Spinal cord (tissue), 10 donors: Measurements from ENCODE around the gene ASB4. TPM values are rescaled to one million over a fixed set of nuclear protein-coding genes. Genes with fewer than 3 reads are reported as not detected.

Source experiments
- DNase-seq, 6 donors: peaks; one replicate each; pipeline versions ENCODE4 v3.0.0 to v3.0.0-alpha.2; 2013 to 2015; ENCODE audit warnings: low spot score in 6 of 6, low read depth in 4 of 6
- H3K27ac ChIP-seq: one replicate; pipeline ENCODE4 v1.5.1; 2013; ENCODE audit warnings: low read depth, low read length, control low read depth
- H3K27me3 ChIP-seq: one replicate; pipeline ENCODE4 v1.6.1; 2013; ENCODE audit warnings: low read length; ENCODE audit not compliant: control insufficient read depth, insufficient read depth
- H3K36me3 ChIP-seq: one replicate; pipeline ENCODE4 v1.6.1; 2013; ENCODE audit warnings: low read length; ENCODE audit not compliant: control insufficient read depth, insufficient read depth
- H3K4me1 ChIP-seq: one replicate; pipeline ENCODE4 v1.6.1; 2013; ENCODE audit warnings: low read length; ENCODE audit not compliant: control insufficient read depth, insufficient read depth
- H3K4me3 ChIP-seq: one replicate; pipeline ENCODE4 v1.5.1; 2013; ENCODE audit warnings: low read depth, low read length, control low read depth
- H3K9me3 ChIP-seq: one replicate; pipeline ENCODE4 v1.6.1; 2013; ENCODE audit warnings: low read length; ENCODE audit not compliant: control insufficient read depth, insufficient read depth
- WGBS: methylation state at CpG from one replicate; pipeline ENCODE4 v1.1.5; 2013; ENCODE audit warnings: missing lambda C conversion rate; ENCODE audit not compliant: insufficient coverage; 5-methylcytosine and 5-hydroxymethylcytosine counted together
- polyA plus RNA-seq, 2 donors: library from polyadenylated mRNA; unstranded; fragments of 120-200 nt; gene quantifications; one replicate each; pipeline ENCODE4 v1.2.1, GENCODE V29; 2013; ENCODE audit not compliant: insufficient read length in 2 of 2
- total RNA-seq, 2 donors: library from RNA; depleted of rRNA in 1 of 2; stranded (reverse); fragments of 120-200 nt in 1 of 2; fragments of >200 nt in 1 of 2; gene quantifications; one replicate each; pipeline versions ENCODE4 v1.2.3 to v1.2.4, GENCODE V29; 2013 to 2014
- donor health status: healthy.

Gene ASB4
- total and polyA plus RNA-seq, 4 donors: 0.20 to 0.72 (median 0.49) TPM

DNA sequence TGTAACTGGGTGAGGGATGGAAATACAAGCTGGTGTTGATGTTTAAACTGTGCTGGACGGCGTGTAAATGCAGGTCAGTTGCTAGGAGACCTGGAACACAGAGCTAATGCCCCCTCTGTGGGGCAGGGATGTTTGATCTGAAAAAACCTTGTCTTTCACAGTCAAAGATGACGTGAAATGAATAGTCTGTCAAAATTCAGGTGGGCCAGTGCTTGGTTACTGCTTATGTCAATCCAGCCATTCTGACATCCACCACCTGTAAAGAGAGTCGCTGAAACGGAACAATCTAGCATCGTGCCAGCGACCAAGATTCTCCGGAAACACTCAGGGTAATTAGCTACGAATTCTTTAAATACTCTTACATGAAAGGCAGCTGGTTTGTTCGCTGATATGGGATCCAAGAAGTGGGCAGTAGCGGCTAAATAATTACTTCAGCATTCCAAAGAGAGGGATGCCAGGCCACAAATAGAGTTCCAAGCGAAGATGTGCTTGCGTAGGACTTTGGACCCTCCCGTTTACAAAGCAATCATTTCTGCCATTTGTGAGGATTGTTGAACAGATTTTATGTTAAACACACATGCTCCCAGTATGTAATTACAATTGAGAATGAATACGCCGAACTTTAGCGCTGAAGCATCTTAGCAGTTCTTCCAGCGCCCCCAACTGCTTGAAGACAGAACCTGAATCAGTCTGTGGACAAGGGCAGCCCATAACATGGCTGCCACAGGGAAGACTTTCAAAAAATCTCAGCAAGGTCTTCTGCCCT, 7.3 kb upstream of the ASB4 start:
- H3K27ac ChIP-seq: peak overlapping the region; percentile 9

DNA sequence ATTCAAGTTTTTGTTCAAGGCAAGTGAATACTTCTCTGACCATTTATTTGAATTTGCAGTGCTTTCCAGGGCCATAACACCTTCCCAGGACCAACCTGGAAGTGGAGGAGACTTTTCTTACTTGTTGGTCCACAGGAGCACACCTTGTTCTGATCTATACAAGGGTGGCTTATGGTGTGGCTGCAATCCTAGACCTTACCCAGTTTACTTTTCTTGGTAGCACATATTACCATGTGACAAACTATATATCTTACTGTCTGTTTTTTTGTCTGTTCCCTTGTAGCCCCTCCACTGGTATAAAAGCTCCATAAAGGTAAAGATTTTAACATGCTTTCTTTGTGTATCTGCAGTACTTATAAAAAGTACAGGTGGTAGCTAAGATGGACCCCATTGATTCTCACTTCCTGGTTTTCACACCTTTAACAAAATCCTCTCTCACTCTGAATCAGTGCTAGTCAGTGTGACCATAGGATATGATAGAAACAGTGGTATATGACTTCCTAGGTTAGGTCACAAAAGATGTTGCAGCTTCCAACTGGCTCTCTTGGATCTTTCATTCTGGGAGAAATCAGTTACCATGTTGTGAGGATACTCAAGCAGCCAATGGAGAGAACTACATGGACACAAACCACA, 5.6 kb upstream of the ASB4 start:
- H3K9me3 ChIP-seq: no peaks in the 10 kb centered on the region
- DNase-seq: no peak
- no peaks in the 10 kb centered on the region for H3K36me3 ChIP-seq
- no peaks in the 10 kb centered on the region for H3K27me3 ChIP-seq
- no peak overlapping the region for H3K27ac ChIP-seq
- H3K4me3 ChIP-seq: no peak overlapping the region
- no peaks in the 10 kb centered on the region for H3K4me1 ChIP-seq

More for the DNA sequence above, 7.3 kb upstream of the ASB4 start:
- peak overlapping the region; percentile 13 for H3K4me3 ChIP-seq
- no peaks in the 10 kb centered on the region for H3K9me3 ChIP-seq
- H3K36me3 ChIP-seq: no peaks in the 10 kb centered on the region
- 39% methylated on average over 12 of the region's 18 CpGs for WGBS
- peak in 2 of 6 donors; percentile 85 to 86 for DNase-seq
- H3K4me1 ChIP-seq: no peaks in the 10 kb centered on the region
- H3K27me3 ChIP-seq: no peaks in the 10 kb centered on the region

DNA sequence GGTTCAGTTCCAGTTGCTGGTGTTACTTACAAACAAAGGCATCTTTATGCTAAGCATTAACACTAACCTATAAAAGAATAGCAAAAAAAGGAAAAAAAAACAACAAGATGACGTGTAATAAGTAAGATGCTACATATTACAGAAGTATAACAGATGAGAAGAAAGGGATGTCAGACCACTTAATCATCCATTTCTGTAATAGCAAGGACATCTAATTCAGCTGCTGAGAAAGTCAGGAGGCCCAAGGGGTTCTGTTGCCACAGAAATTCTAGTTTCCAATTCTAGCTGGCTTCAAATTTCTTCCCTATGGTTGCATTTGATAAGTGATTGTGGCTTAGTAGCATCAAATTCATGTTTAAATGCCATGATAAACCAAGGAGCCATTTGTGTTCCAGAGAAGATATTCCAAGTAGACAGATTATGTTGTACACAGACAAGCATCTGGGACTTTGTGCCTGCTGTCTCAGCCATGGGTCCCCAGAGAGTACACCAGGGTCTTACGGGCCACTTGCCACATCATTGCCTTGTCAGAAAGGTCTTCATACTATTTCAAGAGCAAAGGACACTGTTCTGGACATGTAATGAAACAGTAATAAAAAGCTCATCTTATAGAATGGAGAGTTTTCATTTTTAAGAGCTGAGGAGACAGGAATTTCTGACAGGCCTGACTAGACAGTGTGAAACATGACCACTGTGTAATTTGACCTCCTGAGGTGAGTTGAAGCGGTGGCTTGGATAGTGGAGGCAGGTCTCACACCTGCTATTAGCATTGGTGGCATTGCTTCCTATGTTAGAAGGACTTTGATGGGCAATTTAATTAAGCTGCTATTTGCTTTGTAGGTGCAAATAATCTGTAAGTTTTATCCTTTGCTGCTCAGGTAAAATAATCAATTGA, 4.2 kb upstream of the ASB4 start:
- H3K36me3 ChIP-seq: no peaks in the 10 kb centered on the region
- no peaks in the 10 kb centered on the region for H3K9me3 ChIP-seq
- WGBS: 90% methylated on average over 2 of the region's 3 CpGs
- DNase-seq: no peak
- H3K4me3 ChIP-seq: no peak overlapping the region
- H3K27ac ChIP-seq: no peak overlapping the region
- no peaks in the 10 kb centered on the region for H3K27me3 ChIP-seq
- no peaks in the 10 kb centered on the region for H3K4me1 ChIP-seq

DNA sequence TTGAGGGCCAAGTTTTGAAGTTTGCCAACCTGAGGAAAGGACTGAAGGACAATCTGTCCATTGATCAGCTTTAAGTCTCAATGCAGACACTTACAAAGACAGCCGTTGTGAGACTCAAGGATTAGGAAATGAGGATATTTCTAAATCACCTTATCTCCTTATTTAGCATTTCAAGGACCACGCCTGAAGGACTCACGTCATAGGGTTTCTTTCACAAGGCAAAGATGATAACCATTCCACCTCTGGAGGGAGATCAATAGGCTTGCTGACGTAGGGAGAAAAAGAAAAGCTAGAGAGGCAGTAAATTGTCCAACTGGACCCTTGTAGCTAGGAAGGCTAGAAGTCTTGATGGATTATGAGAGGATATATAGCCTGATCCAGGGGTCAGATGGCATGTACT, 3.3 kb upstream of the ASB4 start:
- no peak for DNase-seq
- Histone ChIP-seq H3K27me3 (no peaks in the 10 kb centered on the region), H3K27ac (no peak overlapping the region), H3K9me3 (no peaks in the 10 kb centered on the region), H3K4me1 (no peaks in the 10 kb centered on the region), H3K4me3 (no peak overlapping the region), H3K36me3 (no peaks in the 10 kb centered on the region)
- WGBS: 17% methylated on average over 1 of the region's 4 CpGs

DNA sequence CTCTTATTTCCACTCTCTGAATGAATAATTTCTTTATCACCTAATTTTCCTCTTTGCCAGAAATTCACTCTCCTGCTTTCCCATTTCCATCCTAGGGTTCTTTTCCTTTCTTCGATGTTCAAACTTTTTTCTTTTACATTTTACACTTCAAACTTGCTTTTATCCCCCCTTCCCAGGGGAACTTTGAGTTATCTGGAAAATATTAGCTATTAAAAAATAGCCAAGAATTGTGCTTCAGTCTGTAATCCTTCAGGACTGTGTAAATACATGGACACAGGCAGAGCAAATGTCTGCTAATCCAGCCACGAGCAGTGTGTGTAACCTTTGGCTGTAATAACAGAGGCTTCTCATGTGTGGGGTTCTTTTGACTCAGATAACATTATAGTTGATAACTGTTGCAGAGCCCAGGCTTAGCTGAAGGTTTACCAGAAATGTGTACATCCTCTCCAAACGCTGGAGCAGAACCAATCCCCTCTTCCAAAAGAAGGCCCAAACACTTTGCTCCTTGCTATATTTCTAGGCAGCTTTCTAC, 4.6 kb downstream of the ASB4 start:
- no peak for DNase-seq

DNA sequence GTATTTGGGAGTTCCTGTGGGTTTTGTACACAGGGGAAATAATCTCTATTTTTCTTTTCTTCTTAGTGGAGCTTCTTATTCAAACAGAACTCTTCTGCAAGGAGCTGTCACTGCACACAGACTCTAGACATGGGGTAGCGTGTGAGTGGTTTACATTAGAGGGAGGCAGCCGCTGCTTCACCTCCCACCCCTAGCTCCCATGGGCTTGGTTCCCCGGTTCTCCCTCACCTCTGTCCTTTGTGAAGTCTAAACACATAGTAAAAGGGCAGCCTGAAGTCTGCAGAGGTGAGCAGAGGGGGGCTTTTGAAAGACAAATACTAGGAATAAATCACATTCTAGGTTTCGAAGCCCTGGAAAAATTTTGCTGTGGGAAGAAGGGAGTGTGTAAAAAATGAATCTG, 5.5 kb downstream of the ASB4 start:
- no peaks in the 10 kb centered on the region for H3K4me1 ChIP-seq
- H3K36me3 ChIP-seq: no peaks in the 10 kb centered on the region
- H3K4me3 ChIP-seq: no peak overlapping the region
- no peaks in the 10 kb centered on the region for H3K27me3 ChIP-seq
- H3K9me3 ChIP-seq: no peaks in the 10 kb centered on the region
- no peak for DNase-seq
- H3K27ac ChIP-seq: no peak overlapping the region
- WGBS: no CpG with 5 or more reads among the region's 4 CpGs

More for the DNA sequence above, 4.6 kb downstream of the ASB4 start:
- H3K27ac ChIP-seq: no peak overlapping the region
- H3K9me3 ChIP-seq: no peaks in the 10 kb centered on the region
- H3K36me3 ChIP-seq: no peaks in the 10 kb centered on the region
- no peak overlapping the region for H3K4me3 ChIP-seq
- WGBS: 82% methylated on average over 2 of the region's 3 CpGs
- H3K27me3 ChIP-seq: no peaks in the 10 kb centered on the region
- H3K4me1 ChIP-seq: no peaks in the 10 kb centered on the region

DNA sequence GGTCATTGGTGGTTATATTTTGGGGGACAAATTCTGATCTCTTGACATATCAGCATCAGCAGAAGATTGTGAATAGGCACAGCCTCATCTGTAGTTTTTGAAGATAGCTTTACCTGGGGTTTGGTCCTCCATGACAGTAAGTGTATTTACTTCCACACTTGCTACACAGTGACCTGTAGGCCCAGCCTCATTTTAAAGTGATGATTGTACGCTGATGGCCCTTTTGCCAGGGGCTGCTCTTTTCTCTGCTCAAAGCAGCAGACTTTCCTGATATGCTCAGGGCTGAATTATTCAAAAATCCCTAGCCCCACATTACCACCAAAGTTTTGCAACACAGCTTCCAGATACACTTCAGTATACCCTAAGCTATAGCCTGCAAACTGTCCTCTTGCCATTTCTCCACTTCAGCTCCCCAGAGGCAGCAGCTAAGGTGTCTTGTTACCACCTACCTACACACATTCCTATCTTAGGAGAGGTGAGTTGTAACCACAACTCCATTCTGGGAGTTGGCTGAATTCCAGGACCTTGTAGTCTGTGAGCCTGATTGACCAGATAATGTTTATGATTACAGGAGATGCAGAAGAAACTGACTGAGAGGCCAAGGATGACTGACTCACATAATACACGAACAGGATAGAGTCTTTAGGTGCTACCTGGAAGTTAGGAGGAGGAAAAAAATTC, 6.0 kb downstream of the ASB4 start:
- 100% methylated on average over 1 of the region's 2 CpGs for WGBS
- Histone ChIP-seq H3K27ac (no peak overlapping the region), H3K27me3 (no peaks in the 10 kb centered on the region), H3K4me3 (no peak overlapping the region), H3K4me1 (no peaks in the 10 kb centered on the region), H3K36me3 (no peaks in the 10 kb centered on the region), H3K9me3 (no peaks in the 10 kb centered on the region)
- DNase-seq: peak in 1 of 6 donors; percentile 18

DNA sequence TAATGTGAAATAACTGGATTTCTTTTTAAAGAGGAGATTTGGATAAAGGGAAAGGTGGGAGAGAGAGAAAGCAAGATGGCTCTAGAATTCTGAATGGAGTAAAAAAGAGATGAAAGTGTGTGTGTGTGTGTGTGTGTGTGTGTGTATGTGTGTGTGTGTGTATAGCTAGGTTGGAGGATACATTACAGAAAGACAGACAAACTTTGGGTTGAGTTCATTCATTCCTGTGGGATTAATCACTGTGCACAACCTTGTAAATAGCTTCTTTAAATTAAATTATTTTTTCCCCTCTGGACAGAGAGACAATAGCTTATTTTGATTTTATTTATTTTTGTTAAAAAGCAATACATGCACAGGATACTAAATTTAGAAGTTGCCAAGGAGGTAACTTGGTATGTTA, 7.5 kb downstream of the ASB4 start:
- H3K4me3 ChIP-seq: no peak overlapping the region
- H3K27ac ChIP-seq: no peak overlapping the region
- H3K4me1 ChIP-seq: no peaks in the 10 kb centered on the region
- no peaks in the 10 kb centered on the region for H3K27me3 ChIP-seq
- no peaks in the 10 kb centered on the region for H3K9me3 ChIP-seq
- H3K36me3 ChIP-seq: no peaks in the 10 kb centered on the region
- no peak for DNase-seq

DNA sequence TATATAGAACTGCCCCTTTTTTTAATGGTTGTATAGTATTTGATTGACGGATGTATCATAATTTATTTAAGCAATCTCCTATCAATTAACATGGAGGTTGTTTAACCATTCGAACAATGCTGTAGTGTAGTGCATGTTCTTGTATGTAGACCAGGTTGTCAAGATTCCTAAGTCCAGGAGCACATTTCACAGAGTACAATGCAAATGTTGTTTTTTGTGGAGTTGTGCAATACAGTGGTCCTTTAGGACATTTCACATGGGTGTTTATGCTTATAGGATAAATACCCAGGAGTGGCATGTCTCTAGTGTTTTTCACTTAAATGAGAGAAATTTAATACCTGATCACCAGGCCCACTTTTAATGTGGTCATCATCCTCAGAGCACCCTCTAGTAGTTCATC, 8.1 kb downstream of the ASB4 start:
- no peaks in the 10 kb centered on the region for H3K4me1 ChIP-seq
- no peaks in the 10 kb centered on the region for H3K36me3 ChIP-seq
- no peaks in the 10 kb centered on the region for H3K9me3 ChIP-seq
- WGBS: 100% methylated on average over 1 of the region's 2 CpGs
- H3K27me3 ChIP-seq: no peaks in the 10 kb centered on the region
- no peak overlapping the region for H3K27ac ChIP-seq
- H3K4me3 ChIP-seq: no peak overlapping the region
- no peak for DNase-seq
